ENCODE data around the gene CHST15. TPM values are rescaled to one million over a fixed set of nuclear protein-coding genes. Genes with fewer than 3 reads are reported as not detected.

CHST15 gene
- total and polyA plus RNA-seq, 2 of the 13 experiments (the other 11 are each of a cell fraction or from before 2014, with no cell fraction given), result 1.4 to 94.7 TPM

- H3K4me3 ChIP-seq (replicated peaks in 1 of 3; ENCODE audit: insufficient read depth in 1 of 3, low read depth in 2 of 3, low read length in 3 of 3), result no peak overlapping the region
Observed at GRCh38 chr10:124106241-124106879, 13.0 kb upstream of the CHST15 start.

More at GRCh38 chr10:124106241-124106879, 13.0 kb upstream of the CHST15 start:
- H4K20me1 ChIP-seq (ENCODE audit: insufficient read depth, low read length), result no peaks in the 10 kb centered on the region
- peaks cover 30% of the 10 kb centered on the region for H3K4me1 ChIP-seq (ENCODE audit: insufficient read depth, low read length)
- in situ Hi-C loops (cut with HindIII; ENCODE audit: extremely low pct_ligation_motif_present, low pct_unique_long_range_greater_than_20kb), result no loop called here
- ATAC-seq, result no peak
- H3K9me3 ChIP-seq (ENCODE audit: low read length), result no peaks in the 10 kb centered on the region
- no peak overlapping the region for H3K4me2 ChIP-seq (ENCODE audit: low read depth, low read length)
- H3K79me2 ChIP-seq (ENCODE audit: insufficient read depth, low read length), result no peaks in the 10 kb centered on the region
- H3K27ac ChIP-seq (ENCODE audit: extremely low read length, insufficient read depth, low read length), result no peak overlapping the region
- no peak for FAIRE-seq
- no peak overlapping the region for H3K9ac ChIP-seq (ENCODE audit: insufficient read depth, low read depth, low read length)
- H3K36me3 ChIP-seq (replicated peaks in 1 of 2; ENCODE audit: control insufficient read depth in 1 of 2, insufficient read depth in 2 of 2, low read length in 2 of 2), result no peaks in the 10 kb centered on the region
- intact Hi-C loops (cut with micrococcal nuclease; ENCODE audit: unreplicated experiment), result no loop called here
- no peak for TF ChIP-seq PRDM4 (CRISPR knock-in tag; IDR thresholded peaks at IDR 0.05; ENCODE audit: borderline replicate concordance)
- no peak for TF ChIP-seq ZNF777 (CRISPR knock-in tag; IDR thresholded peaks at IDR 0.05)
- TF ChIP-seq RAD21 (CRISPR knock-in tag; IDR thresholded peaks at IDR 0.05), result no peak
- peak; percentile 27 to 33; a peak in 2 of 4 replicates for TF ChIP-seq MAFK (conservative IDR thresholded peaks at IDR 0.05 in 1 of 2, IDR thresholded peaks at IDR 0.05 in 1 of 2; ENCODE audit: low read length in 2 of 2)
- TF ChIP-seq RORA (CRISPR knock-in tag; IDR thresholded peaks at IDR 0.05), result no peak
- no peak for TF ChIP-seq ZNF678 (CRISPR knock-in tag; IDR thresholded peaks at IDR 0.05)
- TF ChIP-seq ZNF414 (CRISPR knock-in tag; IDR thresholded peaks at IDR 0.05), result no peak
- no peak for TF ChIP-seq MXD1 (CRISPR knock-in tag; IDR thresholded peaks at IDR 0.05)
- TF ChIP-seq ZNF724P (CRISPR knock-in tag; IDR thresholded peaks at IDR 0.05; ENCODE audit: borderline replicate concordance), result no peak
- TF ChIP-seq PCBP1 (IDR thresholded peaks at IDR 0.05; ENCODE audit: borderline replicate concordance, low read depth, low read length), result no peak
- TF ChIP-seq TP53 (CRISPR knock-in tag; conservative IDR thresholded peaks at IDR 0.05), result no peak
- TF ChIP-seq ZNF629 (CRISPR knock-in tag; conservative IDR thresholded peaks at IDR 0.05), result peak; percentile 49; the same call in 1 of the 2 replicates
- no peak for TF ChIP-seq ESRRA (CRISPR knock-in tag; IDR thresholded peaks at IDR 0.05; ENCODE audit: low read depth)
- TF ChIP-seq MAFF (IDR thresholded peaks at IDR 0.05; ENCODE audit: low read depth, low read length), result peak; percentile 36; the same call in 1 of the 2 replicates
- TF ChIP-seq FOSL2 (CRISPR knock-in tag; IDR thresholded peaks at IDR 0.05), result peak; percentile 59
- POLR2A ChIA-PET, result no interaction called here
- no TSS peak for BruUV-seq (replicated peaks)
- H2AFZ ChIP-seq (ENCODE audit: low read length), result no peak overlapping the region
- H3K27me3 ChIP-seq (ENCODE audit: control insufficient read depth in 1 of 2, insufficient read depth in 2 of 2, low read length in 2 of 2), result peaks cover 16 to 75% of the 10 kb centered on the region in 2 experiments
- DNase-seq (ENCODE audit: low spot score), result peak; percentile 28
- CTCF ChIA-PET (ENCODE audit: low intra/inter-chr PET ratio, low total read pairs), result no interaction called here
- 19% methylated on average over 9 of the region's 9 CpGs for WGBS (ENCODE audit: low lambda C conversion rate)

Data from HepG2 (cell line).